Stomach (tissue), 9 donors: ENCODE results near the gene ATG10. TPM values are rescaled to one million over a fixed set of nuclear protein-coding genes. Genes with fewer than 3 reads are reported as not detected.
"Not testable (repeated sequence)": the region's sequence is repeated elsewhere in the genome, so short reads cannot be mapped to it uniquely, and the experiment has no call there.

Source experiments
- DNase-seq, 2 donors: peaks; one replicate each; pipeline versions ENCODE4 v3.0.0 to v3.0.0-alpha.2; 2013 to 2019
- H3K27ac ChIP-seq, 5 donors: fragments of 200-600 bp in 4 of 5; sonication (generic) in 4 of 5; one replicate each; pipeline ENCODE4 v1.5.1; 2013 to 2019; ENCODE audit warnings: mild to moderate bottlenecking in 1 of 5, moderate library complexity in 1 of 5
- H3K27me3 ChIP-seq, 3 donors: fragments of 200-600 bp; sonication (generic); one replicate each; pipeline ENCODE4 v1.5.1; 2017 to 2019; ENCODE audit warnings: mixed run types in 1 of 3
- H3K36me3 ChIP-seq, 4 donors: fragments of 200-600 bp; sonication (generic); 1 replicate in 3 of 4; 2 replicates in 1 of 4; pipeline ENCODE4 v1.5.1; 2016 to 2019
- H3K4me1 ChIP-seq, 4 donors: fragments of 200-600 bp; sonication (generic); one replicate each; pipeline ENCODE4 v1.5.1; 2016 to 2019
- H3K4me3 ChIP-seq, 4 donors: fragments of 200-600 bp; sonication (generic) in 3 of 4; one replicate each; pipeline ENCODE4 v1.5.1; 2016 to 2019; ENCODE audit warnings: mild to moderate bottlenecking in 1 of 4
- H3K9me3 ChIP-seq, 4 donors: fragments of 200-600 bp; sonication (generic); one replicate each; pipeline ENCODE4 v1.5.1; 2016 to 2019
- EP300 ChIP-seq: sonication (generic); formaldehyde crosslinking; IDR thresholded peaks from one replicate; pipeline ENCODE4 v1.6.1; 2017; ENCODE audit warnings: antibody characterized with exemption
- POLR2A ChIP-seq, 4 donors: fragments of 450-650 bp; IDR thresholded peaks; one replicate each; pipeline ENCODE4 v1.6.1; 2016; ENCODE audit warnings: antibody characterized with exemption in 4 of 4, control low read depth in 2 of 4, mild to moderate bottlenecking in 1 of 4, moderate library complexity in 1 of 4
- POLR2AphosphoS5 ChIP-seq, 3 donors: sonication (generic); formaldehyde crosslinking; IDR thresholded peaks; one replicate each; pipeline ENCODE4 v1.6.1; 2016; ENCODE audit warnings: antibody characterized with exemption in 3 of 3
- WGBS, 5 donors: extraction: QIAGEN DNeasy Blood & Tissue Kit in 3 of 5; methylation state at CpG; one replicate each; pipeline versions ENCODE4 v1.1.5 to v1.1.7; 2013 to 2018; 5-methylcytosine and 5-hydroxymethylcytosine counted together
- intact Hi-C: fragments of 100-400 bp; cut with DNase I; formaldehyde crosslinking; loops from one replicate; pipeline ENCODE4 v1.15.1; 2023; ENCODE audit warnings: low total_unique reads
- polyA plus RNA-seq, 3 donors: library from polyadenylated mRNA; stranded (reverse); fragments of 200-250 nt; gene quantifications; one replicate each; pipeline ENCODE4 v1.2.3, GENCODE V29; 2013
- total RNA-seq, 5 donors: library from RNA; depleted of rRNA; stranded (reverse); fragments of >200 nt; gene quantifications; one replicate each; pipeline versions ENCODE4 v1.1.0 to v1.2.3, GENCODE V29; 2014 to 2016
- TF ChIP-seq, protein P1 (sequence below), 7 experiments: fragments of 450-650 bp in 4 of 7; fragments of 200-600 bp in 3 of 7; sonication (generic) in 3 of 7; IDR thresholded peaks; one replicate each; pipeline ENCODE4 v1.5.1; 2016 to 2019; ENCODE audit warnings: antibody characterized with exemption in 7 of 7, control low read depth in 2 of 7, mild to moderate bottlenecking in 1 of 7
- donor health status: healthy with polysubstance abuse.
- donor health status: Bipolar disorder and iron deficiency.
- donor health status: healthy.

The ATG10 gene
- total and polyA plus RNA-seq, 8 donors = 0.58 to 16.5 (median 4.3) TPM

DNA sequence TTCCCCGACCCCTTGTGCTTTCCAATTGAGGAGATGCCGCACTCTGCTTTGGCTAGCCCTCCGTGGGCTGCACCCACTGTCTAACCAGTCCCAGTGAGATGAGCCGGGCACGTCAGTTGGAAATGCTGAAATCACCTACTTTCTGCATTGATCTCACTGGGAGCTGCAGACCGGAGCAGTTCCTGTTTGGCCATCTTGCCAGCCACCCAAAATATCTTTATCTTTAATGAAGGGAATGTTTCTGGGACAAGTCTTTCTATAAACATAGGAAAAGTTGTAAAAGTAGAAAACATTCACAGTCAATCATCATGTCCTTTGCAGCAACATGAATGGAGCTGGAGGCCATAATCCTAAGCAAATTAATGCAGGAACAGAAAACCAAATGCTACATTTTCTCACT, 158.8 kb downstream of the ATG10 start:
- no peaks in the 10 kb centered on the region for H3K36me3 ChIP-seq
- no peaks in the 10 kb centered on the region for H3K4me1 ChIP-seq
- H3K27me3 ChIP-seq = no peaks in the 10 kb centered on the region
- intact Hi-C loops = no loop called here
- no peak overlapping the region for H3K27ac ChIP-seq
- no peak for TF ChIP-seq POLR2A (IDR thresholded peaks at IDR 0.05)
- no peak for TF ChIP-seq EP300
- TF ChIP-seq, protein P1, sequence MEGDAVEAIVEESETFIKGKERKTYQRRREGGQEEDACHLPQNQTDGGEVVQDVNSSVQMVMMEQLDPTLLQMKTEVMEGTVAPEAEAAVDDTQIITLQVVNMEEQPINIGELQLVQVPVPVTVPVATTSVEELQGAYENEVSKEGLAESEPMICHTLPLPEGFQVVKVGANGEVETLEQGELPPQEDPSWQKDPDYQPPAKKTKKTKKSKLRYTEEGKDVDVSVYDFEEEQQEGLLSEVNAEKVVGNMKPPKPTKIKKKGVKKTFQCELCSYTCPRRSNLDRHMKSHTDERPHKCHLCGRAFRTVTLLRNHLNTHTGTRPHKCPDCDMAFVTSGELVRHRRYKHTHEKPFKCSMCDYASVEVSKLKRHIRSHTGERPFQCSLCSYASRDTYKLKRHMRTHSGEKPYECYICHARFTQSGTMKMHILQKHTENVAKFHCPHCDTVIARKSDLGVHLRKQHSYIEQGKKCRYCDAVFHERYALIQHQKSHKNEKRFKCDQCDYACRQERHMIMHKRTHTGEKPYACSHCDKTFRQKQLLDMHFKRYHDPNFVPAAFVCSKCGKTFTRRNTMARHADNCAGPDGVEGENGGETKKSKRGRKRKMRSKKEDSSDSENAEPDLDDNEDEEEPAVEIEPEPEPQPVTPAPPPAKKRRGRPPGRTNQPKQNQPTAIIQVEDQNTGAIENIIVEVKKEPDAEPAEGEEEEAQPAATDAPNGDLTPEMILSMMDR (IDR thresholded peaks at IDR 0.05) = no peak
- no peak for TF ChIP-seq POLR2AphosphoS5 (IDR thresholded peaks at IDR 0.05)
- WGBS, 5 donors = 86 to 98% (median 96%) methylated on average over 6 of the region's 6 CpGs
- DNase-seq = no peak
- no peak overlapping the region for H3K4me3 ChIP-seq
- peaks cover 0 to 15% (median 4%) of the 10 kb centered on the region in 4 donors for H3K9me3 ChIP-seq

DNA sequence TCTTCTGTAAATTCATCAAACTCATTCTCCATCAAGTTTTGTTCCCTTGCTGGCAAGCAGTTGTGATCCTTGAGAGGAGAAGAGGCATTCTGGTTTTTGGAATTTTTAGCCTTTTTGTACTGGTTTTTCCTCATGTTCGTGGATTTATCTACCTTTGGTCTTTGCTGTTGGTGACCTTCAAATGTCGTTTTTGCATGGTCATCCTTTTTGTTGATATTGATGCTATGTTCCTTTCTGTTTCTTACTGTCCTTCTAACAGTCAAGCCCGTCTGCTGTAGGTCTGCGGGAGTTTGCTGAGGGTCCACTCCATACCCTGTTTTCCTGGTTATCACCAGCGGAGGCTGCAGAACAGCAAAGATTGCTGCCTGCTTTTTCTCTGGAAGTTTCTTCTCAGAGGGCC, 165.4 kb downstream of the ATG10 start:
- WGBS, 5 donors = 92 to 97% (median 96%) methylated on average over 5 of the region's 5 CpGs
- intact Hi-C loops = no loop called here
- no peak for DNase-seq
- Histone ChIP-seq H3K27me3 (no peaks in the 10 kb centered on the region), H3K4me1 (no peaks in the 10 kb centered on the region), H3K9me3 (peaks cover 0 to 10% (median 4%) of the 10 kb centered on the region in 4 donors), H3K27ac (no peak overlapping the region), H3K36me3 (peaks cover 0 to 8% (median 0%) of the 10 kb centered on the region in 4 donors), H3K4me3 (no peak overlapping the region)
- TF ChIP-seq EP300 (no peak), POLR2AphosphoS5 (IDR thresholded peaks at IDR 0.05) (no peak), POLR2A (IDR thresholded peaks at IDR 0.05) (no peak)
- TF ChIP-seq, protein P1 (IDR thresholded peaks at IDR 0.05) = no peak

DNA sequence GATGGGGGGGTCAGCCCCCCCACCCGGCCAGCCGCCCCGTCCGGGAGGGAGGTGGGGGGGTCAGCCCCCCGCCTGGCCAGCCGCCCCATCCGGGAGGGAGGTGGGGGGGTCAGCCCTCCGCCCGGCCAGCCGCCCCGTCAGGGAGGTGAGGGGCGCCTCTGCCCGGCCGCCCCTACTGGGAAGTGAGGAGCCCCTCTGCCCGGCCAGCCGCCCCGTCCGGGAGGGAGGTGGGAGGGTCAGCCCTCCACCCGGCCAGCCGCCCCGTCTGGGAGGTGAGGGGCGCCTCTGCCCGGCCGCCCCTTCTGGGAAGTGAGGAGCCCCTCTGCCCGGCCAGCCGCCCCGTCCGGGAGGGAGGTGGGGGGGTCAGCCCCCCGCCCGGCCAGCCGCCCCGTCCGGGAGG, 168.0 kb downstream of the ATG10 start:
- WGBS, 5 donors = 94 to 100% (median 97%) methylated on average over 1 to 5 of the region's 33 CpGs; no CpG with 5 or more reads in 2 of the 5 donors
- H3K27me3 ChIP-seq, DNase-seq, H3K27ac ChIP-seq, H3K36me3 ChIP-seq, intact Hi-C loops, H3K4me1 ChIP-seq, H3K4me3 ChIP-seq: not testable (repeated sequence)
- H3K9me3 ChIP-seq = peaks cover 0 to 10% (median 0%) of the 10 kb centered on the region in 4 donors

DNA sequence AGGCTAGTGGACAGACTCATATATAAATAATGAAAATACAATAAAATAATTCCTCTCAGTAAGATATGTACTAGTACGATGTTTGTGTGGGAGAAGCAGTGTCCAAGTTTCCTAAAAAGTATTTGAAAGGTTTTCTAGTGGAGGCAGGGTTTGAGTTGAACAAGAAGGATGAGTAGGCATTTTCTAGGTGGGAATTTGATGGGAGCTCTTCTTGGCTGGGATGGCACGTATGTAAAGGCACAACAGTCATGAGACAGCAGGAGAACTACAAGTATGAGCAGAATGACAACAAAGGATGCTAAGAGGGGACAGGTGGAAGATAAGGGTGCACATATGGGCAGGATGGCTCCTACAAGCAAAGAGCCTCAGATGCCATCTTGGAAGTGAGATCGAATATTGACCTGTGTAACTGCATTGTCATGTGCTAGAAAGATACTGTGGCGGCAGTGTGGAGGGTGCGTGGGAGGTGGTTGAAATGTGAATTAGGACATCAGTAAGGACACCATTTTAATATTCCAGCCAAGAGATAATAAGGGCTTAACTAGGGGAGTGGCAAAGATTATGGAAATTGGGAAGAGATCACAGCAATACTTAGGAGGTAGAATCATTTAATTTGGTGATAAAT, 170.5 kb downstream of the ATG10 start:
- DNase-seq = no peak
- TF ChIP-seq POLR2A (IDR thresholded peaks at IDR 0.05) = no peak
- no peak for TF ChIP-seq POLR2AphosphoS5 (IDR thresholded peaks at IDR 0.05)
- TF ChIP-seq EP300 = no peak
- TF ChIP-seq, protein P1 (IDR thresholded peaks at IDR 0.05) = no peak
- Histone ChIP-seq H3K27ac (no peak overlapping the region), H3K36me3 (peaks cover 0 to 8% (median 0%) of the 10 kb centered on the region in 4 donors), H3K9me3 (no peaks in the 10 kb centered on the region), H3K4me3 (no peak overlapping the region), H3K27me3 (no peaks in the 10 kb centered on the region), H3K4me1 (no peaks in the 10 kb centered on the region)
- 93 to 97% (median 95%) methylated on average over 5 of the region's 5 CpGs for WGBS, 5 donors
- intact Hi-C loops = no loop called here

DNA sequence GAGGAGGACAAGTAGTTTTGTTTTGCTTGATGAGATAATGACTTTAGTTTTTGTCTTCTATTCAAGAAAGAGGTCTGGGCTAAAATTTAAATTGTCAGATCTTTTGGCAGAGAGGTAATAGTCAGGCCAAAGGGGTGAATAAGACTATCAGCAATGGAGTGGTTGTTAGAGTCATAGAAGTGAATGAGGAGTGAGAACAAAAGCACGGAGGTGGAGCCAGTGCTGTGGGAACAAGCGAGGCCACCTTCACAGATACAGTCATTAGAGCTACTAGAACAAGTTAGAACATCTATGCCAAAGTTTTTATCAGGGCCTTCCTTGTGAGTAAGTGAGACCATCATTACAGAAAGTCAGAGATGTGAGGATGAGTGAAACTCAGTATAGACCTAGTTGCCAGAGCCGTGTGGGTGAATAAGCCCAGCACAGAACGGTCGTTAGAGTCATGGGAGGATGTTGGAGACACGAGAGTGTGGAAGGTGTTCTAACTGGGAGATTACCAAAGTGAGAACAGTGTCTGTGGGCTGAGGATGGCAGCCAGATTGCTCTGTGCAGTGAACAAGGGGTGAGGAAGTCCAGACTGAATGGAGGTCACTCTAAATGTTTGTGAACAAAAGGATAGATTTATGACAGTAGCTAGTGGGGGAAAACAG, 171.2 kb downstream of the ATG10 start:
- intact Hi-C loops = no loop called here

More for the DNA sequence above, 171.2 kb downstream of the ATG10 start:
- 85 to 91% (median 89%) methylated on average over 6 of the region's 6 CpGs for WGBS, 5 donors
- Histone ChIP-seq H3K4me3 (no peak overlapping the region), H3K4me1 (peaks cover 0 to 4% (median 0%) of the 10 kb centered on the region in 4 donors), H3K27me3 (no peaks in the 10 kb centered on the region), H3K9me3 (no peaks in the 10 kb centered on the region), H3K36me3 (peaks cover 0 to under 1% (median 0%) of the 10 kb centered on the region in 4 donors), H3K27ac (no peak overlapping the region)
- TF ChIP-seq, protein P1 (IDR thresholded peaks at IDR 0.05) = no peak
- TF ChIP-seq EP300 = no peak
- no peak for TF ChIP-seq POLR2AphosphoS5 (IDR thresholded peaks at IDR 0.05)
- TF ChIP-seq POLR2A (IDR thresholded peaks at IDR 0.05) = no peak
- DNase-seq = no peak
